HG03066 (cell line): ENCODE results near the gene GTPBP2.

Experiments used
- ATAC-seq: cut with Tn5 transposase; IDR thresholded peaks from one replicate; pipeline ENCODE4 v1.9.1; 2021; ENCODE audit warnings: low read depth; ENCODE audit not compliant: unreplicated experiment

Gene GTPBP2

GRCh38 chr6:43588194-43588593, 40.9 kb downstream of the GTPBP2 start:
- no peak for ATAC-seq

- ATAC-seq, result no peak
Observed at GRCh38 chr6:43584892-43585570, 44.0 kb downstream of the GTPBP2 start.

- no peak for ATAC-seq
Observed at GRCh38 chr6:43582911-43583310, 46.2 kb downstream of the GTPBP2 start.

- ATAC-seq, result no peak
Observed at GRCh38 chr6:43579171-43579570, 49.9 kb downstream of the GTPBP2 start.

- ATAC-seq, result no peak
Observed at GRCh38 chr6:43578748-43579147, 50.3 kb downstream of the GTPBP2 start.

GRCh38 chr6:43575772-43576551, 53.1 kb downstream of the GTPBP2 start, which contains the start of the genes POLH and XPO5:
POLH (plus strand) TSS chr6:43576185; CDS start chr6:43582320, 6,135 bp downstream.
XPO5 (minus strand) TSS chr6:43576038; CDS start chr6:43575864, 174 bp downstream.
- peak; percentile 83 for ATAC-seq

- peak; percentile 33 for ATAC-seq
Observed at GRCh38 chr6:43575105-43575771, 53.8 kb downstream of the GTPBP2 start.

- no peak for ATAC-seq
Observed at GRCh38 chr6:43572015-43572414, 57.0 kb downstream of the GTPBP2 start.

GRCh38 chr6:43570876-43571441, 58.1 kb downstream of the GTPBP2 start:
- no peak for ATAC-seq
